Epidermal melanocyte (primary cell): ENCODE data around the gene KCNIP1.

ENCODE experiments used
- DNase-seq: peaks from one replicate; pipeline ENCODE4 v3.0.0; 2011; ENCODE audit warnings: low spot score; ENCODE audit not compliant: insufficient read length

The KCNIP1 gene

DNA sequence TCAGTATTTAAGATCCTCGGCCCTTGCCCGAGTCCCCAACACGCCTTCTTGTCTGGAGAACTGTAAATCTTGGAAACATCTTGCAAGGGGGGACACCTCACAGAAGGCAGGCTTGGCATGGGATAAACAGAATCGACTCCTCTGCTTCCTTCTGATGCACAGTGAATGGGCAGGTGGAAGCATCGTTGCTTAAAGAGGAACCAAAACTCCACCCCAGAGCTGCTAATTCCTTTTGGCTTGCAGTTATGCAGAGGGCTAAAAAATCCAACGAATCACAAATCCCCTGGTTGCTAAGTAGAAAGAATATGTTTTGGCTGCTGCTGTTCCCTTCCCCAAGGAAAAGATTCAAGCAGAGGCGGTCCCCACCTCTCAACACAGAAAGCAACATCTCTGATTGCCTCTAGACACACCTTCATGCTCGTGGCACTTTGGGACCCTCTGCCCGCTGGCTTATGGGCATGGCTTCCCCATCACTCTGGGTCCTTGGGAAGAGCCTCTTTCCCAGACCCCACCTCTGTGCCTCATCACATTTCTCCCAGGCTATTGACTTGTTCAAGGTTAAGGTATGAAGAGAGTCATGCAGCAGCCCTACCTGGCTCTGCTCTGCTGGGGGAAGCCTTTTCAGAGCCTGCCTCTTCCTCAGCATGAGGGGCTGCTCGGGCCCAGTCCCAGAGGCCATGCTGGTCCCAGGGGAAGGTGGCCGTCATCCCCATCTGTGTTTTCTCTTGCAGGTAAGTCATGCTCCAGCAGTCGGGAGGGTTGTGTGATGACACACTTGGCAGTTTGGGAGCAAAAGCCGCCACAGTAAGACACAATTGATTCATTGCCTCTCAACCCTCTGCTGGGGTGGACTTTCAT is 137.1 kb downstream of the KCNIP1 start:
- no peak for DNase-seq

DNA sequence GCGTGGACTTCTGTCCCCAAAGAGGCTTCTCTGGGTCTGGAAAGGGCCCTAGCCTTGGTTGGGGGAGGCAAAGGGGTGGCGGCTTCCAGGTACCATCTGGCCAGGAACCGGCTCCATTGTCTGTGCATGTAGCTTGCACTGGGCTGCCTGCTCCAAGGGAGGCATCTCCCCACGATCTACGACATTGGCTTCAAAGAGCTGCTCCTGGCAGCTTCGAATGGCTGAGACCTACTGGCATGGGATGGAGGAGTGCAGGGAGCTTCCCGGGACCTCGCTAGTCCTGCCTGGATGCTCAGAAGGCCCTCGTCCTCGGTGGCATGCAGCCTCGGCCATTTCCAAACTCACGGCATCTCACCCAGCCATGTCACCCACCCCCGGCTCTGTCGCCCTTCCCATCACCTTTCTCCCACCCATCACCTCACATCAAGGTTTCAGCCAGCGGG is 137.8 kb downstream of the KCNIP1 start:
- DNase-seq: no peak

DNA sequence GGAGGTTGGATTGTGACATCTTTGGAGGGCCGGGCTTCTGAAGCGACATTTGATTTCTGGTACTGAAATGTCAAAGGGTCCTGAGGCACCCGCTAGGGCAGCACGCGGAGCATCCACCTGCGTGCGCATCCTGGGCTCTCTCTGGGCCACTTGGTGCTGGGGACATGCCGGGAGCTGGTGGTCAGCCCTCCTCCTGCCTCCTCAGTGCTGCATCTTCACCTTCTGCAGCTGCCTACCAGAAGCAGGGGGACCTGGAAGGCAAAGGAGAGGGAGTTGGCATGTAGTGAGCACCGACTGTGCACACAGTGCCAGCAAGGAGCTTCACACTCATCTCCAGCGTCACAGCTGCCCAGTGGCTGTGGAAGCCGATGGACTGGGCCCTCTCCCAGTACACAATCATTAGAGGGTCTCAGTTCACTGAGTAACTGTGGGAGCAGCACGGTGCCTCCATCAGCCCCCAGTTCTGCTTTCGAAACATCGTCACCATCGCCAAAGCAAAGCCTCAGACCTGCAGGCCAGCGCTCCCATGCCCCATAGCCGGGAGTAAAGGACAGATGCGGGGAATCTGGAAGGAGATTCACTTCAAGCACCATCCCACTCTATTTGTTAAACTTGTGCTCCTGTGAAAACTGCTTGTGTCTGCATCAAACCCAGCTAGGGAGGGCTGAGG is 138.4 kb downstream of the KCNIP1 start:
- DNase-seq: no peak

GRCh38 chr5:170642776-170643436 is 139.1 kb downstream of the KCNIP1 start:
- no peak for DNase-seq

GRCh38 chr5:170643591-170643990 is 139.8 kb downstream of the KCNIP1 start:
- no peak for DNase-seq

DNA sequence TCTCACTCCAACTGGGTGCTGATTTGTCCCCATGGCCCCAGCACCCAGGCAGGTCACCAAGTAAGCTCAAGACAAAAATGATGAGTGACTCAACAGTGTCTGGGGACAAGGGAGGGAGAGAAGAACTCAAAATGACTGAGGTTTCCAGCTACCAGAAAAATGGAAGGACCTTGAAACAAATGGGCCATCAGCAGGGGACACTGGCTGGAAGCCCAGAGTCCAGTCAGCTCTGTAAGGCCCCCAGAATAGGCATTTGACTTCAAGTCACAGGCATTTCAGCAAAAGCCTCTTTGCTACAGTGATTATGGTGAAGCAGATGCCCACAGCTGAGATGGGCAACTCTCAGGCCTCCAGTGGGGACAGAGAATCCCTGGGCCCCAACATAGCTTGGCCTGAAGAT is 140.7 kb downstream of the KCNIP1 start:
- DNase-seq: no peak

- DNase-seq: no peak
These were observed 144.7 kb downstream of the KCNIP1 start for GRCh38 chr5:170648541-170648940.

DNA sequence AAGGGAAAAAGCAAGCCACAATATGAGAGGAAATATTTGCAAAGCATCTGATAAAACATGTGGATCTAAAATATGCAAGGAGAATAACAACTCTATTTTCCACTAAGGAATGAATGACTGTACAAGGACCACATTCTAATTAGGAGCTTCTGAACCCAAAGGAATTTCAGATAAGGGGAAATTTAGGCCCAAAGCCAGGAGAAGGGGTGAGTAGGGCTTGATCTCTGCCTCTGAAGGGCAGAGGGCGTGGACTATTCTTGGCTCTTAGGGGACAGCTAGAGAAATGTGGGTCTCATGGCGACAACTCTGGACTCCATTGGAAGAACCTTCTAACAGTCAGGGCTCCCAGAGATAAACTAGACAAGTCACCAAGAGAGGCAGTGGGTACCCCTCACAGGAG is 147.0 kb downstream of the KCNIP1 start:
- no peak for DNase-seq

GRCh38 chr5:170651604-170652277 is 147.9 kb downstream of the KCNIP1 start:
- DNase-seq: no peak

GRCh38 chr5:170655476-170655875 is 151.7 kb downstream of the KCNIP1 start:
- no peak for DNase-seq

GRCh38 chr5:170655920-170656319 is 152.1 kb downstream of the KCNIP1 start:
- DNase-seq: no peak

DNA sequence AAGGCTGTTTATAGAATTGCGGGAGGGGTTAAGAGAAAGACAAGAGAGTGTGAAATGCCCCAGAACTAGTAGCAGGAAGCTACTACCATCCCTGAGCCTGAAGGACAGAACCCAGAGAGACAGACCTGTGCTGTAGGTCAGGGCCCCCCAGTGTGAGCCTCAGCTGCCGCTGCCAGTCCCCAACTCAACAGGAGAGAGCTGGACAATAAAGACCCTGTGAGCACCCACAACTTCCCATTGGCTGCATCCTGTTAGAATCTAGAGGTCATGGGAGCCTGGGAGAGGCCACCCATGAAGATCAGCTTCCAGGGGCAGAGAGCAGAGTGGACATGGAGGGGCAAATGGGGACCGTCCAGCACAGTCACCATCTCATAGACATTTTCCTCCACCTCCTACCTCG is 152.5 kb downstream of the KCNIP1 start:
- DNase-seq: no peak

- DNase-seq: no peak
These were observed 156.7 kb downstream of the KCNIP1 start for GRCh38 chr5:170660531-170660930.

DNA sequence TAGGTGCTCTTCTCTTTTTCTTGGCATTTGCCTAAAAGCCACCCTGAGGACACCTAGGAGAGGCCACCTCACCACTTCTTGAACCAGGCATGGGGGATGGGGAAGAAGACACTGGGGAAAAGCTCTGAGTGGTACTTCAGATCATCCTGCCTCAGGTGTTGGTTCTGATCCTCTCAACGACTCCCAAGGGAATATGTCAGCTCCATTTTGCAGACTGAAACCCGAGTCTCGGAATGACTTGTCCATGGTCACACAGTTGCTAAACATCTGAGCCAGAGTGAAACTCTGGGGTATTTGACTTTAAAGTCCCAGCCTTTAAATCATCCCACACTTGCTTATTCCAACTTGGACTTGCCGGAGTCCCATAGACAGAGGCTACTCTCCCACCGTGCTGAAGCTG is 159.1 kb downstream of the KCNIP1 start:
- DNase-seq: no peak

DNA sequence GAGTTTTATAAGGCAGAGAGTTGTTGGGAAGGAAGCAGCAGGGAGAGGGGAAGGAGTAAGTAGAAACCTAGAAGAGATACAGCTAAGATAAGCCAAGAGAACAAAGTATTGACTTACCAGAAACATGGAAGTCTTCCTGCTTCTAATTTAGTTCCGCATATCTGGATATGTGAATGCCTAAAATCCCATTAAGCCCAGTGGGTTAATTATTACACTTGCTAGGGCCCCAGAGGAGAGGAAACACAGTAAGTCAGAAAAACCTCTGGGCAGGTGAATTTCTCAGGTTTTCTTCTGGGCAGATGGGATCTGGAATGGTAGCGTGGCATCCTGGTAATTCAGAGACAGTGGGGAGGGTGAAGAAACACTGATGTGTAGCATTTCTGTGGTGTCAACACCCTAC is 175.0 kb downstream of the KCNIP1 start:
- DNase-seq: no peak

DNA sequence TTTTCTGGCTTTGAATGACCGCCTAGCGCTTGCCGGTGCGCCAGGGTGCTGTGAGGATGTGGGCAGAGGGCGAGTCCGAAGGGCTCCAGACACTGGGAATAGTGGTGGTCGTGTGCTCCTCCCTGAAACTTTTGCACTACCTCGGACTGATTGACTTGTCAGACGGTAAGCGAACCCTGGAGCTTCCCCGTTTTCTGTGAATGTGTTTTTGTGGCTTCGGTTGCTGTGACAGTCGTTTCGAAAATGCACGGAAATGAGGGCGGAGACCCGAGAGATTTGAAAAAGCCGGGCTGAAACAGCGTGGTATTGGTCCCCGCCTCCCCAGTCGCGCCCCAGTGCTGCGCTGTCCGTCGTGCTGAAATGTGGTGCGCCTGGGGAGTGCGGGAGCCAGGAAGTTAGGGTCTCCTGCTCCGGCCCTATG is 177.2 kb downstream of the KCNIP1 start:
- peak; percentile 43 for DNase-seq

DNA sequence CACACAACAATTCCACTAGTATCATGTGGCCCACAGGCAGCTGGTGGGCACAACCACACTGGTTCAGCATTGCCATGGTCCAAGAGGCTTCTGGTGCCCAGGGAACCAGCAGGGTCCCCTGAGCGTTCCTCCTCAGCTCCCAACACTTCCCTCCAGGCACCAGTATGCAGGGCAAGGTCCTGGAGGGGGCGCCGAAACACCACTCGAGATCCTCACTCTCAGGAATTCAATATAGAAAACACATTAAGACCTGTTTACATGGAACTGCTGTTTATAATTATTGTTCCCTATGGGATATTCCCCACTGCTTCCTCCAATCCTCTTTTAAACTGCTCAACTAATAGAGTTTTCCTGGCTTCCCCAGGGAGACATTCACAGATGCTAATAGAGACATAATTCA is 187.8 kb downstream of the KCNIP1 start:
- DNase-seq: no peak

DNA sequence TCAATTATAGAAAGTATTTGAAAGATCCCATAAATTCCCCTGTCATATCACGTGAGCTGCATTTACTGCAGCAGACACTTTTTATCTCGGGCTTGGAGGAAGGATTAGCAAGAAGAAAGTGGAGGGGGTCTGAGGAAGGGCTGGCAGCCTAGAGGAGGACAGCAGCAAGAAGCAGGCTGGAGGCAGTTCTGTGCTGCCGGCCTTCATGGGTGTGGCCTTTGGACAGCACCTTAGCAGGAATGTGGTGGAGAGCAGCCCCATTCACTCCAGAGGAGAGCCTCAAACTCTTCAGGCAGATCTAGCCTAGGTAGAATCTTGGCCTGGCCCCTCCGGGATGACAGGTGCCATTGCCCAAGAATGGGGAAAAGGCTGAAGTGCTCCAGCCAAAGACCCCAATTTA is 189.9 kb downstream of the KCNIP1 start:
- DNase-seq: no peak

DNA sequence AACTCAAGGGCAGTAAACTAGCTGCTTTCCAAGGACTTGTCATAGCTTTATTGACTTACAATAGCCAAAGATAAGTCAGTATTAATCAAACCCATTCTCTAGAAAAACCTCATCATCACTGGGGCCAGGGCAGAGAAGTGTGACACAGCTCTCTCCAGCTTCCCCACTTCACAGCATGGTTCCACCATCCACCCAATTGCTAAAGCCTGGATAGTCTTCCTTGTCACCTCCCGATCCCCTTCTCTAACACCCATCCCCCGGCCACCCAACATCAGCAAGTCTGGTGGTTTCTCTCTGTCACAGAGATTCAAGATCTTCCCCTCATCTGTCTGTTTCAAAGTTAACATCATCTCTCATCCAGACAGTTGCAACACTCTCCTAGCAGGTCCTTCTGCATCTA is 191.1 kb downstream of the KCNIP1 start:
- no peak for DNase-seq

- no peak for DNase-seq
These were observed 193.2 kb downstream of the KCNIP1 start for GRCh38 chr5:170697031-170697430.

GRCh38 chr5:170700503-170700902 is 196.7 kb downstream of the KCNIP1 start:
- no peak for DNase-seq

- DNase-seq: no peak
These were observed 197.5 kb downstream of the KCNIP1 start for GRCh38 chr5:170701334-170701733.
